Thyroid gland (tissue), 4 donors: ENCODE data around the gene ITIH1. TPM values are rescaled to one million over a fixed set of nuclear protein-coding genes. Genes with fewer than 3 reads are reported as not detected.

Experiments
- DNase-seq, 2 donors: peaks; one replicate each; pipeline ENCODE4 v3.0.0-alpha.2; 2019
- H3K27ac ChIP-seq, 3 donors: fragments of 200-600 bp; sonication (generic); 1 replicate in 2 of 3; 2 replicates in 1 of 3; pipeline ENCODE4 v1.5.1; 2016 to 2019; ENCODE audit warnings: mild to moderate bottlenecking in 1 of 3, moderate library complexity in 1 of 3
- H3K27me3 ChIP-seq: fragments of 200-600 bp; sonication (generic); one replicate; pipeline ENCODE4 v1.5.1; 2019
- H3K36me3 ChIP-seq, 2 donors: fragments of 200-600 bp; sonication (generic); one replicate each; pipeline ENCODE4 v1.5.1; 2016 to 2019
- H3K4me1 ChIP-seq, 2 donors: fragments of 200-600 bp; sonication (generic); one replicate each; pipeline ENCODE4 v1.5.1; 2017 to 2019
- H3K4me3 ChIP-seq, 3 donors: fragments of 200-600 bp; sonication (generic); replicated peaks in 1 of 3; 1 replicate in 2 of 3; 2 replicates in 1 of 3; pipeline ENCODE4 v1.5.1; 2016; ENCODE audit warnings: mild to moderate bottlenecking in 1 of 3
- H3K9me3 ChIP-seq: fragments of 200-600 bp; sonication (generic); one replicate; pipeline ENCODE4 v1.5.1; 2017
- CTCF ChIP-seq, 6 experiments: fragments of 200-600 bp in 3 of 6; fragments of 450-650 bp in 3 of 6; sonication (generic) in 3 of 6; IDR thresholded peaks; one replicate each; pipeline ENCODE4 v1.5.1; 2016 to 2019; ENCODE audit warnings: antibody characterized with exemption in 6 of 6, mild to moderate bottlenecking in 2 of 6, inconsistent platforms in 1 of 6, moderate library complexity in 1 of 6
- POLR2A ChIP-seq, 2 donors: fragments of 450-650 bp; IDR thresholded peaks; one replicate each; pipeline ENCODE4 v1.6.1; 2017; ENCODE audit warnings: antibody characterized with exemption in 2 of 2, mild to moderate bottlenecking in 2 of 2, moderate library complexity in 1 of 2
- WGBS, 2 donors: methylation state at CpG; one replicate each; pipeline ENCODE4 v1.1.5; 2017; 5-methylcytosine and 5-hydroxymethylcytosine counted together
- intact Hi-C: fragments of 100-400 bp; cut with DNase I; formaldehyde crosslinking; loops from one replicate; pipeline ENCODE4 v1.15.1; 2023
- total RNA-seq, 4 donors: library from RNA; depleted of rRNA; stranded (reverse); fragments of >200 nt; gene quantifications; one replicate each; pipeline ENCODE4 v1.2.3, GENCODE V29; 2016

The ITIH1 gene
- total RNA-seq, 4 donors from 2014 or later = not detected

DNA sequence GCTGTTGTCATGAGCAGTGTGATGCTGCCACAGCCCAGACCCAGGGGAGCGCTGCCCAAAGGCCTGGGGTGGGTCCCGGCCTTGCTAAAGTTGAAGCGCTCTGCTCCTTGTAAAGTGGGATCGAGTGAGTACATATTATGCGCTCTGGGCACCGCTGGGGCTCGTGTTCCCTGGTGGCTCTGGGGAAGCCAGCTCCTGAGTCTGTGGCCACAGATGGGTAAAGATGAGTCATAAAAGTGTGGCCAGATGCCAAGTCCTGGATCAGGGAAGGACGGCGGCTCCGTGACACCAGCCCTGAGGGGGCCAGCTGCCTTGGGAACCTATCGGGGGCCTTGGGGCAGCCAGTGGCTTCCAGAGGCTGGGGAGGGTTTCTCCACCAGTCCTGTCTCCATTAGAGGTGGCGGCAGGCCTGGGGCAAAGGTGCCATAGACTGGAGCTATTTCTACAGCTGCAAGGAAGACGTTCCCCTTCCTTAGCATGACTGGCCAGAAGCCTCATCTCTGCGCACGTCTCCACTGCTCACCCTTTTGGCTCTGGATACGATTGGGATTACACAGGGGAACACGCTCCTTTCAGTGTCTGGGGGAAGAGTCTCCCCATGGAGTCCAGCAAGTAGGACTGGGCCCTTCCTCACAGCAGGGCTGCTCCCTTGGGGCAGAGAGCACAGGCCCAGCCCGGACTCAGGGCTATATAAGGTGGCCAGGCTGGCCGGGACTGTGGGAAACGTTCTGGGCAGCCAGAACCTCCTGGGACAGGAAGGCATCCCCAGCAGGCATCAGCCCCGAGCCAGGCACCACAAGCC is 54.3 kb downstream of the ITIH1 start:
- no peaks in the 10 kb centered on the region for H3K9me3 ChIP-seq
- TF ChIP-seq POLR2A (IDR thresholded peaks at IDR 0.05) (no peak), CTCF (IDR thresholded peaks at IDR 0.05) (no peak)
- H3K36me3 ChIP-seq = peaks cover 0 to 6% of the 10 kb centered on the region in 2 donors
- peaks cover 0 to 4% of the 10 kb centered on the region in 2 donors for H3K4me1 ChIP-seq
- DNase-seq = peak; percentile 20 to 29
- no peak overlapping the region for H3K27ac ChIP-seq
- WGBS, 2 donors = 63 to 71% methylated on average over 14 to 19 of the region's 21 CpGs
- intact Hi-C loops = no loop called here
- H3K4me3 ChIP-seq = no peak overlapping the region
- no peaks in the 10 kb centered on the region for H3K27me3 ChIP-seq

- H3K4me3 ChIP-seq = no peak overlapping the region
- H3K36me3 ChIP-seq = peaks cover 0 to 6% of the 10 kb centered on the region in 2 donors
- intact Hi-C loops = no loop called here
- WGBS, 2 donors = 96 to 99% methylated on average over 9 to 14 of the region's 14 CpGs
- no peak overlapping the region for H3K27ac ChIP-seq
- no peak for DNase-seq
- no peaks in the 10 kb centered on the region for H3K27me3 ChIP-seq
- no peaks in the 10 kb centered on the region for H3K9me3 ChIP-seq
- peaks cover 0 to 4% of the 10 kb centered on the region in 2 donors for H3K4me1 ChIP-seq
- TF ChIP-seq CTCF (IDR thresholded peaks at IDR 0.05) (no peak), POLR2A (IDR thresholded peaks at IDR 0.05) (no peak)
Measured at GRCh38 chr3:52833202-52833601, 55.8 kb downstream of the ITIH1 start.

- Histone ChIP-seq H3K4me3 (no peak within 1 kb of the TSS), H3K27ac (no peak within 1 kb of the TSS), H3K4me1 (peaks cover 0 to 4% of the 10 kb centered on the region in 2 donors), H3K36me3 (peaks cover 0 to 7% of the 10 kb centered on the region in 2 donors), H3K9me3 (no peaks in the 10 kb centered on the region), H3K27me3 (no peaks in the 10 kb centered on the region)
- 64 to 71% methylated on average over 3 to 8 of the region's 11 CpGs for WGBS, 2 donors
- intact Hi-C loops = no loop called here
- no peak for TF ChIP-seq CTCF (IDR thresholded peaks at IDR 0.05)
- TF ChIP-seq POLR2A (IDR thresholded peaks at IDR 0.05) = no peak
- no peak for DNase-seq
Measured at GRCh38 chr3:52834871-52835501, 57.6 kb downstream of the ITIH1 start, which contains the start of gene MUSTN1. Gene MUSTN1 (minus strand): TSS chr3:52835019. CDS start chr3:52834948, 71 bp downstream.

DNA sequence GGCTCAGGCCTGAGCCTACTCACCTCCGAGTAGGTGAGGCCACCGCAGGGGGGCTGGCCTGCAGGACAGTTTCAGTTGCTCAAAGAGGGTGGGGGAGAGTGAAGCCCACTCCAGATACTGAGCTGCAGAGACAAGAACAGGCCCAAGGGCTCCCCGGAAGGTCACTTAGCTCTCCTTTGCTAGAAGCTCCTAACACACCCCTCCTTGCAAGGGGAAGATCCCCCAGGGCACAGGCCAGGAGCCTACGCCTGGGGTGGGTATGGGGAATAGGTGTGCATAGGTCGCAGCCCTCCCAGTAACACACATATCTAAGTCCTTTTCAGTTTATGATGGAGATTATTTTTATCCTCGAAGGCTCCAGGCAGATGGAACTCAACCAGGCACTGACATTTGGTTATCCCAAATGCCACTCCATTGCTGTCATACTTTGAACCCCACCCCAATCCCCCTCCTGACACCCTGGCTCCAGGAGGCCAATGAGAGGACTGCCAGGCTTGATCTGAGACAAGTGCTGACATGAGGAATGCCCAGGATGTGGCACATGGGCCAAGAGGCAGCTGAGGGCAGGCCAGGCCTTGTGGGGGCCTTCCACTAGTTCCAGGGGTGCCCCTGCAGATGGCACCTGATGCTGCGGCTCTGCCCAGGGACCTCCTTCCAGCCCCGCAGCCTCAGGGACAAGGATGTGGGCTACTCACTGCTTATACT is 58.5 kb downstream of the ITIH1 start:
- H3K4me3 ChIP-seq = no peak overlapping the region
- peaks cover 0 to 4% of the 10 kb centered on the region in 2 donors for H3K4me1 ChIP-seq
- no peaks in the 10 kb centered on the region for H3K9me3 ChIP-seq
- no peak for TF ChIP-seq POLR2A (IDR thresholded peaks at IDR 0.05)
- H3K27me3 ChIP-seq = no peaks in the 10 kb centered on the region
- 80 to 95% methylated on average over 8 of the region's 8 CpGs for WGBS, 2 donors
- no peak overlapping the region for H3K27ac ChIP-seq
- H3K36me3 ChIP-seq = peaks cover under 1 to 12% of the 10 kb centered on the region in 2 donors
- intact Hi-C loops = no loop called here
- DNase-seq = no peak

DNA sequence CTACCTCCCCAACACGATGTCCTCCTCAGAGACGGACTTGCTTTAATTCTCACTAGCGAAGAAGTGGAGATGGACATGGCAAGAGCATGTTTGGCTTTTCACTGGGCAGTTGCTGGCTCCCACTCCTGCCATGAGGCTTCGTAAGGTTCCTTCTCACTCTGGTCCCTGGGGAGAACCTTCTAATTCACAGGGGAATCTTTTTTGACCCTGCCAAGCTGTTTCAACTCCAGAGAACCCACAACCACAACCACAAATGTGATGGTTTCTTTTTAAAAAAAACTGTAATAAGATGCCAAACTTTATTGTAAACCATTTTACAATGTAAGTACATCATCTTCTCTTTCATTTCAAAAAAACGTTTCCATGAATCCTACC is 59.1 kb downstream of the ITIH1 start:
- no peak overlapping the region for H3K27ac ChIP-seq

More for the DNA sequence above, 59.1 kb downstream of the ITIH1 start:
- intact Hi-C loops = no loop called here
- Histone ChIP-seq H3K36me3 (peaks cover 6 to 12% of the 10 kb centered on the region in 2 donors), H3K9me3 (no peaks in the 10 kb centered on the region), H3K27me3 (no peaks in the 10 kb centered on the region), H3K4me1 (peaks cover 0 to 3% of the 10 kb centered on the region in 2 donors), H3K4me3 (no peak overlapping the region)
- DNase-seq = no peak
- no peak for TF ChIP-seq CTCF (IDR thresholded peaks at IDR 0.05)
- TF ChIP-seq POLR2A (IDR thresholded peaks at IDR 0.05) = no peak
- 90 to 92% methylated on average over 5 of the region's 5 CpGs for WGBS, 2 donors
